PC-9 (cell line): ENCODE results near the gene E2F2. TPM values are rescaled to one million over a fixed set of nuclear protein-coding genes. Genes with fewer than 3 reads are reported as not detected.
A peak's percentile ranks its signal among the peaks of the same experiment; 100 is the strongest.

Source experiments
- BruUV-seq: library from RNA; stranded (reverse); fragments of 400-500 nt; replicated peaks from 2 replicates; lab custom pipeline; 2021; lab: Mats Ljungman, UMichigan
- CTCF ChIA-PET: fragments of 300-600 bp; sonication (Branson Sonifier 250); formaldehyde crosslinking; loops from one replicate; lab custom pipeline; 2022; ENCODE audit warnings: antibody characterized with exemption; lab: Charles Lee
- POLR2A ChIA-PET: fragments of 300-600 bp; sonication (Branson Sonifier 250); formaldehyde crosslinking; loops from one replicate; lab custom pipeline; 2022; ENCODE audit warnings: antibody characterized with exemption; ENCODE audit not compliant: unreplicated experiment; lab: Charles Lee
- DNase-seq, 2 experiments: peaks; one replicate each; pipeline versions ENCODE4 v3.0.0 to v3.0.0-alpha.2; 2015 to 2022; ENCODE audit warnings: mixed read lengths in 1 of 2
- H2AFZ ChIP-seq: fragments of 200-600 bp; sonication (generic); 2 replicates; pipeline ENCODE4 v1.8.1; 2017; ENCODE audit warnings: antibody characterized with exemption
- H3F3A ChIP-seq: fragments of 200-600 bp; sonication (generic); 2 replicates; pipeline ENCODE4 v1.8.1; 2017; ENCODE audit warnings: antibody characterized with exemption, mild to moderate bottlenecking, low read depth; ENCODE audit not compliant: insufficient read depth
- H3K27ac ChIP-seq: fragments of 200-600 bp; sonication (generic); 2 replicates; pipeline ENCODE4 v1.6.1; 2016; ENCODE audit warnings: mixed run types
- H3K27me3 ChIP-seq: fragments of 200-600 bp; sonication (generic); 2 replicates; pipeline ENCODE4 v1.6.1; 2016; ENCODE audit warnings: low read depth, mixed run types; ENCODE audit not compliant: insufficient read depth
- H3K36me3 ChIP-seq: fragments of 200-600 bp; sonication (generic); 2 replicates; pipeline ENCODE4 v1.6.1; 2016; ENCODE audit warnings: low read depth, mixed run types
- H3K4me1 ChIP-seq: fragments of 200-600 bp; sonication (generic); replicated peaks from 2 replicates; pipeline ENCODE4 v1.6.1; 2016; ENCODE audit warnings: mixed run types; ENCODE audit not compliant: insufficient read depth
- H3K4me2 ChIP-seq: fragments of 200-600 bp; sonication (generic); 2 replicates; pipeline ENCODE4 v1.6.1; 2017; ENCODE audit warnings: mixed run types
- H3K4me3 ChIP-seq: fragments of 200-600 bp; sonication (generic); 2 replicates; pipeline ENCODE4 v1.6.1; 2016; ENCODE audit warnings: mixed run types
- H3K79me2 ChIP-seq: fragments of 200-600 bp; sonication (generic); 2 replicates; pipeline ENCODE4 v1.6.1; 2017; ENCODE audit warnings: low read depth, mixed run types
- H3K9me2 ChIP-seq: fragments of 200-600 bp; sonication (generic); 2 replicates; pipeline ENCODE4 v1.8.1; 2017; ENCODE audit warnings: mild to moderate bottlenecking; ENCODE audit not compliant: insufficient read depth
- H3K9me3 ChIP-seq: fragments of 200-600 bp; sonication (generic); 2 replicates; pipeline ENCODE4 v1.8.1; 2016; ENCODE audit warnings: low read depth; ENCODE audit not compliant: insufficient read depth
- H4K20me1 ChIP-seq: fragments of 200-600 bp; sonication (generic); 2 replicates; pipeline ENCODE4 v1.8.1; 2017; ENCODE audit not compliant: insufficient read depth
- EZH2 ChIP-seq: fragments of 200-600 bp; sonication (generic); IDR thresholded peaks from 2 replicates; pipeline ENCODE4 v1.8.0; 2017; ENCODE audit warnings: antibody characterized with exemption, low read depth
- intact Hi-C: fragments of 100-400 bp; cut with micrococcal nuclease; formaldehyde crosslinking; loops from one replicate; pipeline ENCODE4 v1.10.0; 2022; ENCODE audit not compliant: unreplicated experiment
- total RNA-seq: library from RNA; stranded (reverse); gene quantifications from 2 replicates; pipeline ENCODE4 v1.2.3, GENCODE V29; 2021
- TF ChIP-seq, protein P1 (sequence below): fragments of 200-600 bp; sonication (generic); conservative IDR thresholded peaks from 2 replicates; pipeline ENCODE4 v1.6.1; 2017; ENCODE audit warnings: mixed run types, antibody characterized with exemption, mild to moderate bottlenecking, moderate library complexity

E2F2 gene
- total RNA-seq, 1 experiment from 2014 or later = 7.6 TPM

DNA sequence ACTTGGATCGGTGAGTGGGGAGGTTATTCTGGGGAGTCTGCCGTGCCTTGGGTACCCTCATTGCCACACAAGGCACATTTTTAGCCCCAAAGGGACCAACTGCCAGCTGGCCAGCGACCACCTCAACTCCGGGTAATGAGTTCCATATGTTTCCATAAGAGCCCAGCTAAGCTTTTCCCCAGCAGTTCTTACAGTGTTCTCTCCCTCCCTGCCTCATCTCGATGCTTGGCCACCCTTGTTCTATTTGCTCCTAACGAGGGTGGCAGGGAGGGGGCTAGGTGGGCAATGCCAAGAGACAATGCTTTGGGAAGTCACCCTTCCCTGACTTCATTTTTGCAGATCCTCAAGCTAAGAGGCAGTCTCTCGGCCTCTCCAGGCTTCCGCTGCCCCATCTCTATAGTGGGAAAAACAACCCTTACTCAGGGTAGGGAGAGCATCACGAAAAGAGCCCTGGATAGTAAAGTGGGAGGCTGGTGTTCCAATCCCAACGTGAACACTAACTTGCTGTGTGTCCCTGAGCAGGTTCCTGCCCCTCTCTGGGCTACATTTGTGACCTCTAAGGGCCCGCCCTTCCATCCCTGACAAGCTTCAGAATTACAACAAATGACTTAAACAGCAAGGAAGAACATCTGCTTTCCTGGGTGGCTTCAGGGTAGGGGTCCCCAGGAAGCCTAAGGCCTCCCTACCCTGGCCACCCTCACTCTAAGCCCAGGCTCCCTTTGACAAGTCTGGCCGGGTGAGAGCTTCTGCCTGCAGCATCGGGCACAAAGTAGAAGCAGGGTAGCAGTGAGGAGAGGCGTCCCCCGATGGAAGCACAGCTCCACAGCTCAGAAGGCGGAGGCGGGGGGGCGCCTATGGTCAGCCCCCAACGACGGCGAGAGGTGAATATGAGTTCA is 22.4 kb upstream of the E2F2 start:
- Histone ChIP-seq H3F3A (peaks cover 33% of the 10 kb centered on the region), H3K27me3 (no peaks in the 10 kb centered on the region), H3K4me2 (peak overlapping the region; percentile 96), H4K20me1 (no peaks in the 10 kb centered on the region), H3K9me3 (no peaks in the 10 kb centered on the region), H3K36me3 (no peaks in the 10 kb centered on the region), H3K4me1 (peaks cover 36% of the 10 kb centered on the region), H3K27ac (no peak overlapping the region; the same call in 1 of the 2 replicates), H3K4me3 (peak overlapping the region; percentile 69; the same call in 1 of the 2 replicates), H3K9me2 (no peaks in the 10 kb centered on the region), H2AFZ (no peak overlapping the region), H3K79me2 (peaks cover 17% of the 10 kb centered on the region)
- no TSS peak for BruUV-seq
- no peak for TF ChIP-seq EZH2
- TF ChIP-seq, protein P1, sequence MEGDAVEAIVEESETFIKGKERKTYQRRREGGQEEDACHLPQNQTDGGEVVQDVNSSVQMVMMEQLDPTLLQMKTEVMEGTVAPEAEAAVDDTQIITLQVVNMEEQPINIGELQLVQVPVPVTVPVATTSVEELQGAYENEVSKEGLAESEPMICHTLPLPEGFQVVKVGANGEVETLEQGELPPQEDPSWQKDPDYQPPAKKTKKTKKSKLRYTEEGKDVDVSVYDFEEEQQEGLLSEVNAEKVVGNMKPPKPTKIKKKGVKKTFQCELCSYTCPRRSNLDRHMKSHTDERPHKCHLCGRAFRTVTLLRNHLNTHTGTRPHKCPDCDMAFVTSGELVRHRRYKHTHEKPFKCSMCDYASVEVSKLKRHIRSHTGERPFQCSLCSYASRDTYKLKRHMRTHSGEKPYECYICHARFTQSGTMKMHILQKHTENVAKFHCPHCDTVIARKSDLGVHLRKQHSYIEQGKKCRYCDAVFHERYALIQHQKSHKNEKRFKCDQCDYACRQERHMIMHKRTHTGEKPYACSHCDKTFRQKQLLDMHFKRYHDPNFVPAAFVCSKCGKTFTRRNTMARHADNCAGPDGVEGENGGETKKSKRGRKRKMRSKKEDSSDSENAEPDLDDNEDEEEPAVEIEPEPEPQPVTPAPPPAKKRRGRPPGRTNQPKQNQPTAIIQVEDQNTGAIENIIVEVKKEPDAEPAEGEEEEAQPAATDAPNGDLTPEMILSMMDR = no peak
- no peak for DNase-seq
- intact Hi-C loops = no loop called here
- POLR2A ChIA-PET = interaction anchor here (0.5 kb wide), 1 partner anchor 63 kb away, joined by 11 read pairs; no protein-coding TSS in a partner anchor
- CTCF ChIA-PET = interaction anchor here (0.6 to 1.0 kb wide), 2 partner anchors 84 to 274 kb away, joined by 3 read pairs; no protein-coding TSS in a partner anchor

GRCh38 chr1:23551849-23552248 is 20.8 kb upstream of the E2F2 start:
- no peaks in the 10 kb centered on the region for H3K36me3 ChIP-seq
- no peaks in the 10 kb centered on the region for H4K20me1 ChIP-seq
- H3K27me3 ChIP-seq = no peaks in the 10 kb centered on the region
- H3K9me2 ChIP-seq = no peaks in the 10 kb centered on the region
- no peak overlapping the region for H2AFZ ChIP-seq
- CTCF ChIA-PET = no interaction called here
- H3K79me2 ChIP-seq = peaks cover 1% of the 10 kb centered on the region; the same call in 1 of the 2 replicates
- no peak for DNase-seq
- H3K4me3 ChIP-seq = no peak overlapping the region
- intact Hi-C loops = no loop called here
- no peak overlapping the region for H3K27ac ChIP-seq
- H3K4me1 ChIP-seq = peaks cover 25% of the 10 kb centered on the region
- BruUV-seq = no TSS peak
- no peaks in the 10 kb centered on the region for H3K9me3 ChIP-seq
- peaks cover 19% of the 10 kb centered on the region for H3F3A ChIP-seq
- no peak overlapping the region for H3K4me2 ChIP-seq
- TF ChIP-seq EZH2 = no peak
- TF ChIP-seq, protein P1 = no peak
- POLR2A ChIA-PET = no interaction called here

GRCh38 chr1:23548704-23549143 is 17.7 kb upstream of the E2F2 start:
- no peaks in the 10 kb centered on the region for H3K27me3 ChIP-seq
- TF ChIP-seq, protein P1 = no peak
- TF ChIP-seq EZH2 = no peak
- H3K4me2 ChIP-seq = no peak overlapping the region
- no peaks in the 10 kb centered on the region for H4K20me1 ChIP-seq
- H3K9me2 ChIP-seq = no peaks in the 10 kb centered on the region
- ChIA-PET POLR2A (no interaction called here), CTCF (interaction anchor here (1.0 kb wide), 1 partner anchor 490 kb away, joined by 3 read pairs; no protein-coding TSS in a partner anchor)
- no peak for DNase-seq
- H3K27ac ChIP-seq = no peak overlapping the region
- H3F3A ChIP-seq = no peaks in the 10 kb centered on the region
- no TSS peak for BruUV-seq
- H2AFZ ChIP-seq = no peak overlapping the region
- intact Hi-C loops = no loop called here
- no peaks in the 10 kb centered on the region for H3K9me3 ChIP-seq
- no peaks in the 10 kb centered on the region for H3K36me3 ChIP-seq
- H3K4me1 ChIP-seq = peaks cover 5% of the 10 kb centered on the region
- H3K4me3 ChIP-seq = no peak overlapping the region
- H3K79me2 ChIP-seq = no peaks in the 10 kb centered on the region
